Measurements from ENCODE around the gene TMIGD3. TPM values are rescaled to one million over a fixed set of nuclear protein-coding genes. Genes with fewer than 3 reads are reported as not detected.

The TMIGD3 gene
- total and polyA plus RNA-seq, 2 donors (not counting 1 experiment from before 2014, with no cell fraction given), result 0.19 TPM; not detected in 1

DNA sequence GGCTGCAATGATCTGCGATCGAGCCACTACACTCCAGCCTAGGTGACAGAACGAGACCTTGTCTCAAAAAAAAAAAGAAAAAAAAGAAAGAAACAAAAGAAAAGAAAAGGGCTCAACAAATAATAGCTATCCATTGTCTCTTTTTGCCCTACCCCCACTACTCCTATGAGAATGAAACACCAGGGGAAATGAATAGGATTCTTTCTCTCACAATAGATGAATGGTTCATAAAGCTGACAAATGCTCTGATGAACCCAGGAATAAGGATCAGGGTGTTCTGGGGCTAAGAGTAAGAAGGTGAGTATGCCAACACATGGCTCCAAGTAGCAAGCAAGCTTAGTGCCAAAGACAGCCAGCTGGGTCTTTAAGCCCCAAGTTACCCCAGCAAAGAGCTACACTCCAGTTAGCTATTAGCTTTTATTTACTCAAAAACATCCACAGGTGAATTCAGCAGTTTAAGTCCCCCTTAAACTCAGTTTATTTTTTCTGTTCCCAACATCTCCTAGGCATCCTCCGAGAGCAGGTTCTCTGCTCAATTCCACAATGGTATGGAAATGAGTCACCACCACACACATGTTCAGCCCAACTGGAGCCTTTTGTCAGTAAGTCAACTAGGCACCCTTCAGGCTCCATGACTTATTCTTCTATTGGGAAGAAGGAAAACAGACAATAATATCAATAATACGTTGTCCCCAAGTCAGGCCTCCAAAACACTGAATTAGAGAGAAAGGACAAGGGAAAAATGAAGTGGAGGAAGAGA, 4.2 kb downstream of the TMIGD3 start:
- Histone ChIP-seq H3K9ac (ENCODE audit: low read length) (no peak overlapping the region), H2AFZ (ENCODE audit: insufficient read depth, low read depth, low read length, poor library complexity, severe bottlenecking) (no peak overlapping the region), H3K4me2 (replicated peaks; ENCODE audit: low read depth, low read length, poor library complexity, severe bottlenecking) (no peak overlapping the region), H3K4me1 (ENCODE audit: control insufficient read depth in 2 of 2, insufficient read depth in 2 of 2, low read length in 2 of 2) (peaks cover 22 to 27% of the 10 kb centered on the region in 2 donors), H3K36me3 (replicated peaks in 1 of 2; ENCODE audit: control extremely low read depth in 1 of 2, control insufficient read depth in 1 of 2, extremely low read depth in 1 of 2, insufficient read depth in 2 of 2, low read length in 1 of 2) (no peaks in the 10 kb centered on the region), H4K20me1 (ENCODE audit: control insufficient read depth, insufficient read depth, low read length, poor library complexity, severe bottlenecking) (no peaks in the 10 kb centered on the region), H3K79me2 (ENCODE audit: control insufficient read depth, insufficient read depth, low read length) (no peaks in the 10 kb centered on the region), H3K27ac (ENCODE audit: low read length in 2 of 2) (no peak overlapping the region), H3K4me3 (ENCODE audit: control extremely low read depth in 1 of 5, extremely low read depth in 1 of 5, insufficient read depth in 1 of 5, low read depth in 2 of 5, low read length in 4 of 5) (no peak overlapping the region), H3K9me3 (ENCODE audit: control extremely low read depth in 1 of 3, control insufficient read depth in 2 of 3, insufficient read depth in 1 of 3, low read length in 2 of 3) (peaks cover 0 to 4% (median 3%) of the 10 kb centered on the region in 3 donors), H3K27me3 (replicated peaks in 1 of 4; ENCODE audit: control extremely low read depth in 1 of 4, control insufficient read depth in 3 of 4, insufficient read depth in 4 of 4, low read length in 3 of 4) (no peaks in the 10 kb centered on the region)
- ChIA-PET CTCF (interaction anchor here (1.0 to 2.6 kb wide), 6 partner anchors 9 to 215 kb away, joined by 3 to 22 read pairs (median 6); no protein-coding TSS in a partner anchor), POLR2A (interaction anchor here (0.6 to 1.8 kb wide), 2 partner anchors 9 to 17 kb away, joined by 3 to 4 read pairs; no protein-coding TSS in a partner anchor)
- Mint-ChIP-seq H3K4me1 (peaks cover 30% of the 10 kb centered on the region), H3K9me3 (ENCODE audit: insufficient read depth) (no peaks in the 10 kb centered on the region), H3K4me3 (no peak overlapping the region), H3K27me3 (no peaks in the 10 kb centered on the region), H3K27ac (no peak overlapping the region)
- DNase-seq (no peak), ATAC-seq (ENCODE audit: low read depth) (no peak)
- WGBS (ENCODE audit: insufficient coverage), result no CpG with 5 or more reads among the region's 5 CpGs
- intact Hi-C loops (cut with micrococcal nuclease), result no loop called here
- no peak for TF ChIP-seq CTCF (IDR thresholded peaks at IDR 0.05)
- no peak for TF ChIP-seq EZH2 (IDR thresholded peaks at IDR 0.05; ENCODE audit: borderline replicate concordance, insufficient read depth, low read depth, low read length, poor library complexity, severe bottlenecking)

DNA sequence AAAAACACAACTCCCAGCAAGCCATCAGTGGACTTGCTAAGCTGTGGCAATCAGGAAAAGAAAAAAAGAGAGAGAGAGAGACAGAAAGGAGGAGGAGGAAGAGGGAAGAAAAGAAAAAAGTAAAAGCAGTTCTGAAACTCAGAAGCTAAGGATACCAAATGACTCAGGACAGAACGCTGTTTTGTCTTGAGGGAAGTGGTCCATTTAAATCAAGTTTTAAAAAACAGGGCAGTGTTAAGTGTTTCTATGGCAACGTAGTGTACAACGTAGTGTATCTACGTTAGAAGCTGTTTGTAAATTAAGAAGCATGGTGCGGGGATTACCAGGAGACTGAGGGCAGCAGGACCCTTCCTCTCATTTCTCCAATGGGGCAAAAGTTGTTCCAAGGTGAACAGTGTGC, 5.8 kb downstream of the TMIGD3 start:
- H3K9ac ChIP-seq (ENCODE audit: low read length), result no peak overlapping the region
- no peaks in the 10 kb centered on the region for H3K36me3 ChIP-seq (replicated peaks in 1 of 2; ENCODE audit: control extremely low read depth in 1 of 2, control insufficient read depth in 1 of 2, extremely low read depth in 1 of 2, insufficient read depth in 2 of 2, low read length in 1 of 2)
- no peak overlapping the region for H2AFZ ChIP-seq (ENCODE audit: insufficient read depth, low read depth, low read length, poor library complexity, severe bottlenecking)
- Mint-ChIP-seq H3K27ac (peak overlapping the region; percentile 71), H3K9me3 (ENCODE audit: insufficient read depth) (no peaks in the 10 kb centered on the region), H3K4me1 (peaks cover 14% of the 10 kb centered on the region), H3K4me3 (no peak overlapping the region), H3K27me3 (no peaks in the 10 kb centered on the region)
- H3K4me2 ChIP-seq (replicated peaks; ENCODE audit: low read depth, low read length, poor library complexity, severe bottlenecking), result no peak overlapping the region
- 45% methylated on average over 4 of the region's 5 CpGs for WGBS (ENCODE audit: insufficient coverage)
- H3K9me3 ChIP-seq (ENCODE audit: control extremely low read depth in 1 of 3, control insufficient read depth in 2 of 3, insufficient read depth in 1 of 3, low read length in 2 of 3), result peaks cover 0 to 4% (median 3%) of the 10 kb centered on the region in 3 donors
- peaks cover 6 to 11% of the 10 kb centered on the region in 2 donors for H3K4me1 ChIP-seq (ENCODE audit: control insufficient read depth in 2 of 2, insufficient read depth in 2 of 2, low read length in 2 of 2)
- no peak for ATAC-seq (ENCODE audit: low read depth)
- H3K79me2 ChIP-seq (ENCODE audit: control insufficient read depth, insufficient read depth, low read length), result no peaks in the 10 kb centered on the region
- TF ChIP-seq EZH2 (IDR thresholded peaks at IDR 0.05; ENCODE audit: borderline replicate concordance, insufficient read depth, low read depth, low read length, poor library complexity, severe bottlenecking) (no peak), CTCF (IDR thresholded peaks at IDR 0.05) (no peak)
- H4K20me1 ChIP-seq (ENCODE audit: control insufficient read depth, insufficient read depth, low read length, poor library complexity, severe bottlenecking), result no peaks in the 10 kb centered on the region
- ChIA-PET CTCF (interaction anchor here (0.6 to 2.6 kb wide), 9 partner anchors 8 to 271 kb away, joined by 3 to 22 read pairs (median 4); no protein-coding TSS in a partner anchor), POLR2A (interaction anchor here (1.8 kb wide), 1 partner anchor 10 kb away, joined by 4 read pairs; no protein-coding TSS in a partner anchor)
- no peaks in the 10 kb centered on the region for H3K27me3 ChIP-seq (replicated peaks in 1 of 4; ENCODE audit: control extremely low read depth in 1 of 4, control insufficient read depth in 3 of 4, insufficient read depth in 4 of 4, low read length in 3 of 4)
- H3K4me3 ChIP-seq (ENCODE audit: control extremely low read depth in 1 of 5, extremely low read depth in 1 of 5, insufficient read depth in 1 of 5, low read depth in 2 of 5, low read length in 4 of 5), result no peak overlapping the region
- intact Hi-C loops (cut with micrococcal nuclease), result no loop called here
- DNase-seq, result peak; percentile 33
- H3K27ac ChIP-seq (ENCODE audit: low read length in 2 of 2), result no peak overlapping the region
